Measurements from ENCODE around the gene AP3B2.

GRCh38 chr15:82662641-82663040 is 47.0 kb downstream of the AP3B2 start:
- TF ChIP-seq CTCF (conservative IDR thresholded peaks at IDR 0.05): no peak
- TF ChIP-seq EZH2 (IDR thresholded peaks at IDR 0.05; ENCODE audit: low read depth): no peak

All from PC-9 (cell line).